ENCODE data around the gene GRK2.

GRK2 gene

GRCh38 chr11:67271541-67272284 is 5.4 kb downstream of the GRK2 start:
- DNase-seq: no peak

GRCh38 chr11:67272327-67273259 is 6.3 kb downstream of the GRK2 start:
- no peak for DNase-seq

GRCh38 chr11:67273260-67273990 is 7.2 kb downstream of the GRK2 start:
- no peak for DNase-seq

GRCh38 chr11:67274768-67275605 is 8.7 kb downstream of the GRK2 start:
- no peak for DNase-seq

DNA sequence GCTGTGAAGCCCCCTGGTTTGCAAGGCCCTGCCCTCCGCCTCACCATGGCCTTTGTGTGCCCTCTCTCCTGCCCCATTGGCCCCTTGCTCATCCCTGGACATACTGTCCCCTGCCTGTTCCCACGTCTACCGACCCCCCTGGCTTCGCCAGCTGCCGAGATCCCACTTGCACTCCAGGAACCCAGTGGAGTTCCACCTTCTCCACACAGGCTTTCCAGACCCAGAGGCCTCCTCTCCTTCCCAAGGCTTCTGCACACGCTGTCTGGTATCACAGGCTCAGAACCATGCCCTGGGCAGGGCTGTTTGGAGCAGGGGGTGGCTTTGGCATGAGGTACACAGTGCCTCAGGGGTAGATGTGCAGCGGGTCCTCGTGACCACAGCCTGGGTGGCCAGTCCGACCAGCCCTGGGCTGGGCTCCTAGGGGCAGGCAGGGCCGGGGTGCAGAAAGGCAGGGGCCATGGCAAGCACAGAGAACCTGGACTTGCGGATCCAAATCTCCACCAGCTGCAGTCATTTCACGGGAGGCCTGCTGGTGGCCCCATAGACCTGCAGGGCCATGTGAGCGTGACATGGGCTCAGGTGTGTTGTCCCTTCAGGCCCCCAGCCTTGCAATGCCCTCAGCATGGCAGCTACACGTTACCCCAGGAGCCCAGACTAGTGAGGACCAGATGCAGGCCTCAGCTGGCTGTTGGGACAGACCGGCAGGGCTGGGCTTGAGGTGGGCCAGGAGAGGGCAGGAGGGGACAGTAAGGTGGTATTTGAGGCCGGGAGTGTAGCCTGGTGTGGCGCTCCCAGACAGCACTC is 9.5 kb downstream of the GRK2 start:
- DNase-seq: no peak

GRCh38 chr11:67276781-67277230 is 10.5 kb downstream of the GRK2 start:
- peak; percentile 75 for DNase-seq

DNA sequence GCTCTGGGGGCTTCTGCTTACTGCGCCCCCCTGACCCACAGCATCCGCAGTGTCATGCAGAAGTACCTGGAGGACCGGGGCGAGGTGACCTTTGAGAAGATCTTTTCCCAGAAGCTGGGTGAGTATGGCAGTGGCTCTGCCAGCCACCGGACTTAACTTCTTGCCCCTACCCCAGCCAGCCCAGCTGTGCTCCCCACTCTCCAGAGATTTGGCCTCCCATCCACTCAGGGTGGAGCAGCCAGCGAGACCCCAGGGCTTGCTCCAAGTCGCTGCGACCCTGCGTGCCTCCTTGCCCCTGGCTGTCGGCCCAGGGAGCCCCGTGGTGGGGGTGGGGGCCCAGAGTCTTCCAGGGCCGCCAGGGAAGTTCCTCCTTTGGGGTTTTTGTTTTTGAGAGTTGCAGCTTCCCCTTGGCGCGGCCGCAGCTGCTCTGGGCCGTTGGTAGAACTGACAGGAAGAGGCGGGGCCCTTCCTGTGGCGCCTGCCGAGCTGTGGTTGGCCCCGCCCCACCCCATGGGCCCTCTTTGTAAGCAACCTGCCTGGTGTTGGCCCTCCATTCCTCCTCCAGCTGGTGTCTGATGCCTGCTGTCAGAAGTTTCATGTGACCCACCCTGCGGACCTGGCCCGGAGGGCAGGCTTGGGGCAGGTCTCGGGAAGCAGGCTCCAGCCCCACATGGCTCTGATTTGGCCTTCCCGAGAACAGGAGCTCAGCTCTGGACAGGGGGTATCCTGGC is 11.1 kb downstream of the GRK2 start:
- peak; percentile 94 for DNase-seq

GRCh38 chr11:67278135-67278938 is 12.1 kb downstream of the GRK2 start:
- no peak for DNase-seq

DNA sequence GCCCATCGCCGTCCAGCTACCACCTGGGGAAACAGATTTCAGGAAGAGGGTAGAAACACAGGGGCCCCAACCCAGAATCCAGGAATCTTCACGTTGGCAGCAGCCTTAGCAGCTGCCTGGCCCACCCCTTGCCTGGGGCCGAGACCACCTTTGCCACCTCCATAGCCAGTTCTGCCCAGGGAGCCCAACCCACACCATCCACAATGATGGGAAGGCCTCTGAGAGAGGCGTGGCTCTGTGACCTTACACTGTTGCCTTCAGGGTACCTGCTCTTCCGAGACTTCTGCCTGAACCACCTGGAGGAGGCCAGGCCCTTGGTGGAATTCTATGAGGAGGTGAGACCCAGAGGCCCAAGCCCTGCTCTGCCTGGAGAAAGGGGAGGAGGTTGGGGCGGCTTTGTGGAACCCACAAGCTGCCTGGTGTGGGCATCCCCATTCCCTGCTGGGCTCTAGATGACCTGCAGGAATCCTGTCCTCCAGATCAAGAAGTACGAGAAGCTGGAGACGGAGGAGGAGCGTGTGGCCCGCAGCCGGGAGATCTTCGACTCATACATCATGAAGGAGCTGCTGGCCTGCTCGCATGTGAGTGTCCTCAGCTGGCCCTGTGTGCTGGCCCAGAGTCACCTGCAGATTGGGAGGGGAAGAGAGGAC is 12.8 kb downstream of the GRK2 start:
- no peak for DNase-seq

DNA sequence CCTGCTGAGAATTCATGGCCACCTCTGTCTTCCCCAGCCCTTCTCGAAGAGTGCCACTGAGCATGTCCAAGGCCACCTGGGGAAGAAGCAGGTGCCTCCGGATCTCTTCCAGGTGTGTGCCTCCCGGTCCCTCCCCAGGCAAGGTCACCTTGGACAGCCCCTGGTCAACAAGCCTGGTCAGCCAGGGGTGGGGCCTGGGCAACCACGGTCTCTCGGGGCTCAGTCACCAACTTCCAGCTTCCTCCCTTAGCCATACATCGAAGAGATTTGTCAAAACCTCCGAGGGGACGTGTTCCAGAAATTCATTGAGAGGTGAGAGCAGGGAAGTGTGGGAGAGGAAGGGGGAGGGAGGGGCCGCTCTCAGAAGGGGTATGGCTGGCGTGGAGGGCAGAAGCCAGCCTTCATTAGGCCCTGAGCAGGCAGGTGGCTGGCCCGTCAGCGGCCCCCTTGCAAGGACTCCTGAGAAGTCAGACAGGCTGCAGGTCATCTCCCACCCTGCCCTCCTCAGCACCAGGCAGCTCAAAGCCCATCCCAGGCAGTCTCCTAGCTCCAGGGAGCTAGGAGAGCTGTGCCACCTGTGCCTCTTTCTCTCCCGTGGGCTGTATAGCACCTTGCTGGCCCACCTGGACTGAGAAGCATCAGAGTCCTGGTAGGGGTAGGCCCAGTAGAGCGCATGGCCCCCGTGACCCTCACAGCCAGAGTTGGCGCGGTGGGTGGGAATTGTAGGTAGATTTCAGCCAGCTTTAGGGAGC is 13.5 kb downstream of the GRK2 start:
- no peak for DNase-seq

DNA sequence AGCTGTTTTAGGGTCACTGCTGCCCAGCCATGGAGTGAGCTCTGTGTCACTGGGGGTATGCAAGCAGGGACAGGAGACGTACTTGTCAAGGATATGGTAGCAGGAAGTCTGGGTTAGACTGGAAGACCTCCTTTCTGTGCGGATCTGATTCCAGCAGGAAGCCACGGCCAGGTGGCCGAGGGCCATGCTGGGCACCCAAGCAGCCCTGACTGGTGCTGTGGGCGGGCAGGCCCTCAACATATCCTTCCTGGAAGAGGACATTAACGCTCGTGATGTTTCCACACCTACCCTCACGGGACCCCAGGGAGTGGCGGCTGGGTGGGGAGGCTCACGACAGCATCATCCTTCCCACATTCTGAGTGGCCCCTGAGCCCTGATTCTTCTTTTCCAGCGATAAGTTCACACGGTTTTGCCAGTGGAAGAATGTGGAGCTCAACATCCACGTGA is 14.1 kb downstream of the GRK2 start:
- no peak for DNase-seq

DNA sequence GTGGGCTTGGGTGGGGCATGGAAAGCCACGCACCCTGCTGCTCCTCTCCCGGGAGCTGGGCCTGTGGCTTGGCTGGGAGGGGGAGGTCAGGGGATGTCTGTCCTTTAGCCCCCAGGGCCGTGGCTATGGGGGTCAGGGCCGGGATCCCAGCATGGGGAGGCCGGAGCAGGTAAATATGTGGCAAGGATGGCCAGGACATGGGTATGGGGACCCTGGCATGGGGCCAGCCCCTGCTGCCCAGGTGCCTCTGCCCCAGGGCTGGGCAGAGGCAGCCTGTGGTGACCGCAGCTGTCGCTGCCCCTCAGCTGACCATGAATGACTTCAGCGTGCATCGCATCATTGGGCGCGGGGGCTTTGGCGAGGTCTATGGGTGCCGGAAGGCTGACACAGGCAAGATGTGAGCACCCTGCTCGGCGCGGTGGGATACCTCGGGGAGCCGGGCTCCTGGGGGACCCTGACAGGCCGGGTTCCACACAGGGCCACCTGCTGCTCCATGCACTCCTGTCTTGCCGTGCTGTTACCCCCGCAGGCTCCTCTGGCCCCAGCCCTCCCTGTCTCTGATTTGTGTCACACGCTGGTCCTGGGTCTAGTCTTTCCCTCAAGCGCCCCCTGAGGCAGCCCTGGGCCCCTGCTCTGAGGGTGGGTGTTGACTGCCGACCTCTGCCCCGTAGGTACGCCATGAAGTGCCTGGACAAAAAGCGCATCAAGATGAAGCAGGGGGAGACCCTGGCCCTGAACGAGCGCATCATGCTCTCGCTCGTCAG is 14.7 kb downstream of the GRK2 start:
- no peak for DNase-seq

GRCh38 chr11:67281552-67282150 is 15.4 kb downstream of the GRK2 start:
- DNase-seq: no peak

DNA sequence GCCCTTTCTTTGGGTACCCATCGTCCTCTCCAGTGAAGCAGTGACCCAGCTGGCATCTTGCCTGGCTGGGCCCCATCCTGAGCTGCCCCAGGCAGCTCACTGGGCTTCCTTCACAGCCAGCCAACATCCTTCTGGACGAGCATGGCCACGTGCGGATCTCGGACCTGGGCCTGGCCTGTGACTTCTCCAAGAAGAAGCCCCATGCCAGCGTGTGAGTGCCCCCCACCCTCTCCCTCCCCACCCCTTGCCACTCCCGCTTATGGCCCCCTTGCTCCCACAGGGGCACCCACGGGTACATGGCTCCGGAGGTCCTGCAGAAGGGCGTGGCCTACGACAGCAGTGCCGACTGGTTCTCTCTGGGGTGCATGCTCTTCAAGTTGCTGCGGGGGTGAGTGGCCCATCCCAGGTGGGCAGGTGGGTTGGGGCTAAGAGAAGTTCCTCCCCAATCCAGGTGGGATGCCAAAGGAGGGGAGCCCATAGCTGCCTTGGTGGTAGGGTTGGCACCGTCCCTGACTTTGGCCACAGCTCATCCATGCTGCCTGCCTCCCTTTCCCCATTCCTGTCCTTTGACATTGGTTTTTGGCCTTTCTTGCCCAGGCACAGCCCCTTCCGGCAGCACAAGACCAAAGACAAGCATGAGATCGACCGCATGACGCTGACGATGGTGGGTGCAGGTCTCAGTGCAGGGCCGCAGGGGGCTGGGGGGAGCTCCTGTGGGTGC is 16.0 kb downstream of the GRK2 start:
- DNase-seq: no peak

- DNase-seq: no peak
Observed at GRCh38 chr11:67282876-67283371, 16.7 kb downstream of the GRK2 start.

GRCh38 chr11:67283481-67283963 is 17.2 kb downstream of the GRK2 start:
- no peak for DNase-seq
